CD4-positive, alpha-beta T cell treated with Interferon alpha-2 for 1 hour (primary cell): Measurements from ENCODE around the gene ANKRD2.
"Not testable (repeated sequence)": the region's sequence is repeated elsewhere in the genome, so short reads cannot be mapped to it uniquely, and the experiment has no call there.

Experiments used
- DNase-seq, 2 donors: peaks; one replicate each; pipeline ENCODE4 v3.0.0-alpha.2; 2020 to 2022

Gene ANKRD2

GRCh38 chr10:97573021-97573420 lies 442 bp downstream of the ANKRD2 start:
- DNase-seq: no peak

- DNase-seq: no peak
Observed at GRCh38 chr10:97573672-97574071, 1.1 kb downstream of the ANKRD2 start.

- no peak for DNase-seq
Observed at GRCh38 chr10:97574374-97575126, 2.0 kb downstream of the ANKRD2 start.

GRCh38 chr10:97575127-97575668 lies 2.6 kb downstream of the ANKRD2 start:
- no peak for DNase-seq

- DNase-seq: not testable (repeated sequence)
Observed at GRCh38 chr10:97576487-97576886, 3.9 kb downstream of the ANKRD2 start.

GRCh38 chr10:97577701-97578100 lies 5.1 kb downstream of the ANKRD2 start:
- no peak for DNase-seq

- no peak for DNase-seq
Observed at GRCh38 chr10:97578171-97578844, 5.7 kb downstream of the ANKRD2 start.

- no peak for DNase-seq
Observed at GRCh38 chr10:97580421-97581367, 8.1 kb downstream of the ANKRD2 start.

GRCh38 chr10:97582169-97582568 lies 9.6 kb downstream of the ANKRD2 start:
- DNase-seq: no peak

- no peak for DNase-seq
Observed at GRCh38 chr10:97583476-97583875, 10.9 kb downstream of the ANKRD2 start.

- DNase-seq: no peak
Observed at GRCh38 chr10:97584060-97584797, 11.7 kb downstream of the ANKRD2 start, which contains the start of gene HOGA1. Gene HOGA1, plus strand, starts transcription at chr10:97584389. Its CDS starts 315 bp downstream, at chr10:97584704.

GRCh38 chr10:97584798-97585438 lies 12.3 kb downstream of the ANKRD2 start:
- no peak for DNase-seq

- no peak for DNase-seq
Observed at GRCh38 chr10:97585439-97585811, 12.8 kb downstream of the ANKRD2 start.

- DNase-seq: no peak
Observed at GRCh38 chr10:97587183-97587582, 14.6 kb downstream of the ANKRD2 start.

GRCh38 chr10:97589479-97589878 lies 16.9 kb downstream of the ANKRD2 start, which contains the start of gene C10orf62:
Gene C10orf62, plus strand, starts transcription at chr10:97589721. Its CDS starts 177 bp downstream, at chr10:97589898.
- DNase-seq: no peak

GRCh38 chr10:97590082-97590747 lies 17.6 kb downstream of the ANKRD2 start:
- DNase-seq: peak; percentile 7 to 19

- no peak for DNase-seq
Observed at GRCh38 chr10:97590748-97591495, 18.3 kb downstream of the ANKRD2 start.

- DNase-seq: no peak
Observed at GRCh38 chr10:97593421-97593820, 20.8 kb downstream of the ANKRD2 start.

- no peak for DNase-seq
Observed at GRCh38 chr10:97596101-97597082, 23.8 kb downstream of the ANKRD2 start.
